ENCODE results near the gene NBPF3.

Gene NBPF3

GRCh38 chr1:21489146-21489545, 49.2 kb downstream of the NBPF3 start:
- TF ChIP-seq CTCF (IDR thresholded peaks at IDR 0.05; ENCODE audit: low read depth, low read length, poor library complexity, severe bottlenecking) (no peak), EZH2phosphoT487 (IDR thresholded peaks at IDR 0.05; ENCODE audit: borderline replicate concordance, low read length) (no peak)
- no peak overlapping the region for H3K27ac ChIP-seq (ENCODE audit: low read depth, low read length)
- H4K20me1 ChIP-seq (ENCODE audit: control insufficient read depth, insufficient read depth, low read depth, low read length): no peaks in the 10 kb centered on the region
- no peaks in the 10 kb centered on the region for H3F3A ChIP-seq (ENCODE audit: control insufficient read depth, insufficient read depth)
- peaks cover 5% of the 10 kb centered on the region; the same call in 1 of the 2 replicates for H3K27me3 ChIP-seq (ENCODE audit: control insufficient read depth, low read length)
- H3K9me2 ChIP-seq (replicated peaks; ENCODE audit: control insufficient read depth, low read length): no peaks in the 10 kb centered on the region
- no peaks in the 10 kb centered on the region for H3K9me3 ChIP-seq (ENCODE audit: control insufficient read depth, insufficient read depth, low read length)
- H3K36me3 ChIP-seq (ENCODE audit: control insufficient read depth, low read length): no peaks in the 10 kb centered on the region
- H3K79me2 ChIP-seq (ENCODE audit: control insufficient read depth, low read length): no peaks in the 10 kb centered on the region
- H3K4me1 ChIP-seq (ENCODE audit: control insufficient read depth, low read length): peaks cover 11% of the 10 kb centered on the region
- H3K4me3 ChIP-seq (ENCODE audit: low read length): peak overlapping the region; percentile 44
- H3K4me2 ChIP-seq (ENCODE audit: low read length): peak overlapping the region; percentile 53

- no peak overlapping the region for H3K4me3 ChIP-seq (ENCODE audit: low read length)
- no peaks in the 10 kb centered on the region for H3K9me2 ChIP-seq (replicated peaks; ENCODE audit: control insufficient read depth, low read length)
- no peak for TF ChIP-seq EZH2phosphoT487 (IDR thresholded peaks at IDR 0.05; ENCODE audit: borderline replicate concordance, low read length)
- TF ChIP-seq CTCF (IDR thresholded peaks at IDR 0.05; ENCODE audit: low read depth, low read length, poor library complexity, severe bottlenecking): peak; percentile 44
- H4K20me1 ChIP-seq (ENCODE audit: control insufficient read depth, insufficient read depth, low read depth, low read length): no peaks in the 10 kb centered on the region
- H3K36me3 ChIP-seq (ENCODE audit: control insufficient read depth, low read length): no peaks in the 10 kb centered on the region
- peaks cover 5% of the 10 kb centered on the region; the same call in 1 of the 2 replicates for H3K27me3 ChIP-seq (ENCODE audit: control insufficient read depth, low read length)
- peaks cover 11% of the 10 kb centered on the region for H3K4me1 ChIP-seq (ENCODE audit: control insufficient read depth, low read length)
- no peak overlapping the region for H3K27ac ChIP-seq (ENCODE audit: low read depth, low read length)
- no peaks in the 10 kb centered on the region for H3K79me2 ChIP-seq (ENCODE audit: control insufficient read depth, low read length)
- no peaks in the 10 kb centered on the region for H3K9me3 ChIP-seq (ENCODE audit: control insufficient read depth, insufficient read depth, low read length)
- H3F3A ChIP-seq (ENCODE audit: control insufficient read depth, insufficient read depth): no peaks in the 10 kb centered on the region
- no peak overlapping the region for H3K4me2 ChIP-seq (ENCODE audit: low read length)
These were observed 51.0 kb downstream of the NBPF3 start for GRCh38 chr1:21490774-21491487.

DNA sequence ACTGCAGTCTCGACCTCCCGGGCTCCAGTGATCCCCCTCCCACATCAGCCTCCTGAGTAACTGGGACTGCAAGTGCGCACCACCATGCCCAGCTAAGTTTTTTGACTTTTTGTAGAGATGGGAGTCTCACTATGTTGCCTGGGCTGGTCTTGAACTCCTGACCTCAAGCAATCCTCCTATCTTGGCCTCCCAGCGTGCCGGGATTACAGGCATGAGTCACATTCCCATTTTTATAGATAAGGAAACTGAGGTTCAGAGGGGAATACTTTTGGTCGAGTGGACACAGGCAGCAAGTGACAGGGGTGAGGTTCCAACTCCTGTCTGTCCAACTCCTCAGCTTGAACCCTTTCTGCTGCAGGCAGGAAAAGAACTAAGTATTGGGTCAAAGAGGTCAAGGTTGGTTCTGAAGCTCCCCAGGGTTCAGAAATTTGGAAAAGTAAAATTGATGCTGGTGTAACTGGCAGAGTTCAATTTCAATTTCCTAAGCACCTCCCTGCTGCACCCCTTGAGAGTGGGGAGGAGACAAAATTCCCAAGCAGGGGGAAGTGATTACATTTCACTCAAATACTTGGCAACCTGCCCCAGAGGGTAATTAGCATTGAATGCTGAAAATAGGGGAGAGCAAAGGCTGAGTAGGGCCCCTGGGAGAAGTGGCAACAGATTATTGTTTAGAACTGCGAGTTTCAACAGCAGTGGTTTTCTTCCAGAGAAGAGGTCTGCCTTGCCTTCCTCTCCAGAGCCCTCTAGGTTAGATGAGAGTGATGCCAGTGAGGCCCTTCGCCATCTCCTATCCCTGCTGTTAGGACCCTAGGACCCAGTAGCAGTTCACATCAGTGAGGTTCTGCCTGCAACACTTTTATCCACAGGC, 51.8 kb downstream of the NBPF3 start:
- Histone ChIP-seq H3K9me3 (ENCODE audit: control insufficient read depth, insufficient read depth, low read length) (no peaks in the 10 kb centered on the region), H3K4me1 (ENCODE audit: control insufficient read depth, low read length) (peaks cover 11% of the 10 kb centered on the region), H3K9me2 (replicated peaks; ENCODE audit: control insufficient read depth, low read length) (no peaks in the 10 kb centered on the region), H3K4me3 (ENCODE audit: low read length) (no peak overlapping the region), H4K20me1 (ENCODE audit: control insufficient read depth, insufficient read depth, low read depth, low read length) (no peaks in the 10 kb centered on the region), H3K79me2 (ENCODE audit: control insufficient read depth, low read length) (no peaks in the 10 kb centered on the region), H3F3A (ENCODE audit: control insufficient read depth, insufficient read depth) (no peaks in the 10 kb centered on the region), H3K27ac (ENCODE audit: low read depth, low read length) (no peak overlapping the region), H3K27me3 (ENCODE audit: control insufficient read depth, low read length) (peaks cover 8% of the 10 kb centered on the region; the same call in 1 of the 2 replicates), H3K36me3 (ENCODE audit: control insufficient read depth, low read length) (no peaks in the 10 kb centered on the region), H3K4me2 (ENCODE audit: low read length) (no peak overlapping the region)
- TF ChIP-seq EZH2phosphoT487 (IDR thresholded peaks at IDR 0.05; ENCODE audit: borderline replicate concordance, low read length) (no peak), CTCF (IDR thresholded peaks at IDR 0.05; ENCODE audit: low read depth, low read length, poor library complexity, severe bottlenecking) (no peak)

All from DOHH2 (cell line).